ENCODE measurements around the gene ZMYND8.

GRCh38 chr20:47346172-47346571 lies 10.3 kb downstream of the ZMYND8 start:
- TF ChIP-seq CTCF (IDR thresholded peaks at IDR 0.05) (no peak), ZFX (IDR thresholded peaks at IDR 0.05; ENCODE audit: borderline replicate concordance) (no peak)
